ENCODE measurements around the gene LTB4R. TPM values are rescaled to one million over a fixed set of nuclear protein-coding genes. Genes with fewer than 3 reads are reported as not detected.
A peak's percentile ranks its signal among the peaks of the same experiment; 100 is the strongest.

LTB4R gene
- total and polyA plus RNA-seq, 9 of the 15 experiments (the other 6 are each of a cell fraction or from before 2014, with no cell fraction given): 0.38 to 10.5 (median 2.8) TPM

DNA sequence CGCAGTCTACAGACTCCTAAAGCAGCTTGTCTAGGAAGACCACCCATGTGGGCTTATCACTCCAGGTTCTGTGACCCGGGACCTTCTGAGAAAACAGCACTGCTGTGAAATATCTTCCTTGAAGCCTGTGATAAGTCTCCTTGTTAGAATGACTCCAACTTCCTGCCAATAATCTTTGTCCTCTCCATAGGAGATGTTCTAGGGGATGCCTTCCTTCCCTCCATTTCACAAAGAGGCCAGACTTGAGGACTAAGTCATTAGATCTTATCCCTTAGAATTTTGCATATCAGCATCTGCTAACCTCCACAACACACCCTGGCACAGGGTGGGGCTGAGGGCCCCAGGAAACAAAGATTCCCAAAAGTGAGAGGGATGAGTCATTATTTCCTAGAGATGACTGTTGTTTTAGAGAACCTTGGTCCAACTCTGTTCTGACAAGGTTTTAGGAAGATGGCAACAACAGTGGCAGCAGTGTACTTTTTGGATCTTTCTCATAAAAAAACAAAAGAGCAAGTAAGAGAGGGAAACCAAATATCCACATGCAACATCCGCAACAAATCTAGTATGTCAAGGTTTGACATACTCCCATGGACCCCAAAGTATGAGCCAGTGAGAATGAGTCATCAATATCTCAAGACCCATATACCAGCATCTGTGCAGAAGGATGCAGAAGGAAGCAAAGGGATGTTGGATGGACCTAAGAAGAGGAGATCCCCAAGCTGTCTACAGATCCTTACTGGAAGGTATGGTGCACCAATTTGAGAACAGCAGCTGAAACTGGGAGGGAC lies 6.0 kb downstream of the LTB4R start (continued):
- TF ChIP-seq JUND (IDR thresholded peaks at IDR 0.05; ENCODE audit: borderline replicate concordance, low read depth, low read length): peak; percentile 86
- TF ChIP-seq JUND (tag; IDR thresholded peaks at IDR 0.05; ENCODE audit: borderline replicate concordance, low read depth, low read length): peak; percentile 93; the same call in 2 of the 3 replicates
- peak; percentile 48 for TF ChIP-seq FOS (IDR thresholded peaks at IDR 0.05; ENCODE audit: extremely low read depth, insufficient read length)
- TF ChIP-seq, protein P1, sequence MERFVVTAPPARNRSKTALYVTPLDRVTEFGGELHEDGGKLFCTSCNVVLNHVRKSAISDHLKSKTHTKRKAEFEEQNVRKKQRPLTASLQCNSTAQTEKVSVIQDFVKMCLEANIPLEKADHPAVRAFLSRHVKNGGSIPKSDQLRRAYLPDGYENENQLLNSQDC (CRISPR knock-in tag; IDR thresholded peaks at IDR 0.05): no peak
- TF ChIP-seq SP1 (CRISPR knock-in tag; IDR thresholded peaks at IDR 0.05): no peak
- peak; percentile 33; the same call in 1 of the 2 replicates for TF ChIP-seq ATF7 (IDR thresholded peaks at IDR 0.05)
- no peak for TF ChIP-seq ZNF134 (CRISPR knock-in tag; conservative IDR thresholded peaks at IDR 0.05)
- TF ChIP-seq, protein P2, sequence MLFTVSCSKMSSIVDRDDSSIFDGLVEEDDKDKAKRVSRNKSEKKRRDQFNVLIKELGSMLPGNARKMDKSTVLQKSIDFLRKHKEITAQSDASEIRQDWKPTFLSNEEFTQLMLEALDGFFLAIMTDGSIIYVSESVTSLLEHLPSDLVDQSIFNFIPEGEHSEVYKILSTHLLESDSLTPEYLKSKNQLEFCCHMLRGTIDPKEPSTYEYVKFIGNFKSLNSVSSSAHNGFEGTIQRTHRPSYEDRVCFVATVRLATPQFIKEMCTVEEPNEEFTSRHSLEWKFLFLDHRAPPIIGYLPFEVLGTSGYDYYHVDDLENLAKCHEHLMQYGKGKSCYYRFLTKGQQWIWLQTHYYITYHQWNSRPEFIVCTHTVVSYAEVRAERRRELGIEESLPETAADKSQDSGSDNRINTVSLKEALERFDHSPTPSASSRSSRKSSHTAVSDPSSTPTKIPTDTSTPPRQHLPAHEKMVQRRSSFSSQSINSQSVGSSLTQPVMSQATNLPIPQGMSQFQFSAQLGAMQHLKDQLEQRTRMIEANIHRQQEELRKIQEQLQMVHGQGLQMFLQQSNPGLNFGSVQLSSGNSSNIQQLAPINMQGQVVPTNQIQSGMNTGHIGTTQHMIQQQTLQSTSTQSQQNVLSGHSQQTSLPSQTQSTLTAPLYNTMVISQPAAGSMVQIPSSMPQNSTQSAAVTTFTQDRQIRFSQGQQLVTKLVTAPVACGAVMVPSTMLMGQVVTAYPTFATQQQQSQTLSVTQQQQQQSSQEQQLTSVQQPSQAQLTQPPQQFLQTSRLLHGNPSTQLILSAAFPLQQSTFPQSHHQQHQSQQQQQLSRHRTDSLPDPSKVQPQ (CRISPR knock-in tag; IDR thresholded peaks at IDR 0.05; ENCODE audit: borderline replicate concordance): no peak
- TF ChIP-seq LCOR (CRISPR knock-in tag; IDR thresholded peaks at IDR 0.05): peak; percentile 27; the same call in 1 of the 2 replicates
- TF ChIP-seq TRIM24 (IDR thresholded peaks at IDR 0.05): no peak
- TF ChIP-seq ZC3H4 (CRISPR knock-in tag; IDR thresholded peaks at IDR 0.05; ENCODE audit: borderline replicate concordance): no peak
- no peak for TF ChIP-seq ZNF75A (CRISPR knock-in tag; IDR thresholded peaks at IDR 0.05)
- no peak for TF ChIP-seq ZNF830 (CRISPR knock-in tag; IDR thresholded peaks at IDR 0.05)
- peak; percentile 62 for TF ChIP-seq SMARCE1 (IDR thresholded peaks at IDR 0.05)
- peak; percentile 93 for TF ChIP-seq FOSL1 (tag; conservative IDR thresholded peaks at IDR 0.05)
- TF ChIP-seq SRSF3 (IDR thresholded peaks at IDR 0.05; ENCODE audit: insufficient read depth, low read length): no peak
- TF ChIP-seq SOX6 (IDR thresholded peaks at IDR 0.05): peak; percentile 66
- TF ChIP-seq ARID1B (IDR thresholded peaks at IDR 0.05): peak; percentile 58
- TF ChIP-seq, protein P3, sequence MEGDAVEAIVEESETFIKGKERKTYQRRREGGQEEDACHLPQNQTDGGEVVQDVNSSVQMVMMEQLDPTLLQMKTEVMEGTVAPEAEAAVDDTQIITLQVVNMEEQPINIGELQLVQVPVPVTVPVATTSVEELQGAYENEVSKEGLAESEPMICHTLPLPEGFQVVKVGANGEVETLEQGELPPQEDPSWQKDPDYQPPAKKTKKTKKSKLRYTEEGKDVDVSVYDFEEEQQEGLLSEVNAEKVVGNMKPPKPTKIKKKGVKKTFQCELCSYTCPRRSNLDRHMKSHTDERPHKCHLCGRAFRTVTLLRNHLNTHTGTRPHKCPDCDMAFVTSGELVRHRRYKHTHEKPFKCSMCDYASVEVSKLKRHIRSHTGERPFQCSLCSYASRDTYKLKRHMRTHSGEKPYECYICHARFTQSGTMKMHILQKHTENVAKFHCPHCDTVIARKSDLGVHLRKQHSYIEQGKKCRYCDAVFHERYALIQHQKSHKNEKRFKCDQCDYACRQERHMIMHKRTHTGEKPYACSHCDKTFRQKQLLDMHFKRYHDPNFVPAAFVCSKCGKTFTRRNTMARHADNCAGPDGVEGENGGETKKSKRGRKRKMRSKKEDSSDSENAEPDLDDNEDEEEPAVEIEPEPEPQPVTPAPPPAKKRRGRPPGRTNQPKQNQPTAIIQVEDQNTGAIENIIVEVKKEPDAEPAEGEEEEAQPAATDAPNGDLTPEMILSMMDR (IDR thresholded peaks at IDR 0.05 in 2 of 3, conservative IDR thresholded peaks at IDR 0.05 in 1 of 3; ENCODE audit: insufficient read depth in 2 of 3, low read depth in 1 of 3, low read length in 3 of 3): no peak
- peak; percentile 50; the same call in 1 of the 2 replicates for TF ChIP-seq DPF2 (IDR thresholded peaks at IDR 0.05)

Measured in K562 (cell line).